H1 (cell line): ENCODE results near the gene EIF4E1B. TPM values are rescaled to one million over a fixed set of nuclear protein-coding genes. Genes with fewer than 3 reads are reported as not detected.

Experiments
- ASH2L ChIP-seq: fragments of 200-600, 300-600 bp; sonication (generic); IDR thresholded peaks from one replicate; pipeline ENCODE4 v1.7.1; 2017; ENCODE audit warnings: low read length
- CBX5 ChIP-seq: fragments of 300-800, 300-1000 bp; sonication (generic); IDR thresholded peaks from 2 replicates; pipeline ENCODE4 v1.7.1; 2016; ENCODE audit warnings: antibody characterized with exemption, low read length, low read depth
- EP300 ChIP-seq, 2 experiments: IDR thresholded peaks; 1 replicate in 1 of 2; 2 replicates in 1 of 2; pipeline ENCODE4 v1.6.1; 2011 to 2012; ENCODE audit warnings: low read depth in 2 of 2, low read length in 2 of 2, mild to moderate bottlenecking in 2 of 2, borderline replicate concordance in 1 of 2, inconsistent platforms in 1 of 2, moderate library complexity in 1 of 2
- EZH2 ChIP-seq: fragments of 200-600 bp; sonication (generic); IDR thresholded peaks from 2 replicates; pipeline ENCODE4 v1.7.1; 2012; ENCODE audit warnings: low read depth, mild to moderate bottlenecking, moderate library complexity, low read length, inconsistent platforms; ENCODE audit not compliant: severe bottlenecking
- KDM1A ChIP-seq: fragments of 200-600, 300-600 bp; sonication (generic); IDR thresholded peaks from 2 replicates; pipeline ENCODE4 v1.7.1; 2016; ENCODE audit warnings: mild to moderate bottlenecking, low read length, borderline replicate concordance
- NANOG ChIP-seq: IDR thresholded peaks from 2 replicates; pipeline ENCODE4 v1.6.1; 2011; ENCODE audit warnings: low read length, low read depth, mild to moderate bottlenecking, inconsistent platforms; ENCODE audit not compliant: insufficient read depth, poor library complexity, severe bottlenecking
- NRF1 ChIP-seq: IDR thresholded peaks from 2 replicates; pipeline ENCODE4 v1.6.1; 2011; ENCODE audit warnings: mild to moderate bottlenecking, low read depth, low read length, improper control_type of control experiment
- POLR2AphosphoS5 ChIP-seq: IDR thresholded peaks from 2 replicates; pipeline ENCODE4 v1.6.1; 2011; ENCODE audit warnings: low read depth, low read length
- RAD21 ChIP-seq, 2 experiments: IDR thresholded peaks in 1 of 2; conservative IDR thresholded peaks in 1 of 2; 2 replicates each; pipeline ENCODE4 v1.6.1; 2011; ENCODE audit warnings: low read depth in 2 of 2, low read length in 2 of 2, improper control_type of control experiment in 1 of 2, inconsistent platforms in 1 of 2, mild to moderate bottlenecking in 1 of 2, moderate library complexity in 1 of 2
- RFX5 ChIP-seq: IDR thresholded peaks from 2 replicates; pipeline ENCODE4 v1.6.1; 2011; ENCODE audit warnings: low read depth, low read length, improper control_type of control experiment, borderline replicate concordance
- RXRA ChIP-seq: IDR thresholded peaks from 2 replicates; pipeline ENCODE4 v1.6.1; 2011; ENCODE audit warnings: low read depth, mild to moderate bottlenecking, low read length, moderate library complexity; ENCODE audit not compliant: insufficient read depth
- SIN3A ChIP-seq, 2 experiments: IDR thresholded peaks in 1 of 2; conservative IDR thresholded peaks in 1 of 2; 2 replicates each; pipeline ENCODE4 v1.6.1; 2011 to 2012; ENCODE audit warnings: low read length in 2 of 2, improper control_type of control experiment in 1 of 2, low read depth in 1 of 2, mild to moderate bottlenecking in 1 of 2
- SIX5 ChIP-seq: IDR thresholded peaks from 2 replicates; pipeline ENCODE4 v1.6.1; 2011; ENCODE audit warnings: mild to moderate bottlenecking, low read depth, low read length
- SP2 ChIP-seq: IDR thresholded peaks from 2 replicates; pipeline ENCODE4 v1.6.1; 2012; ENCODE audit warnings: mild to moderate bottlenecking, low read length, inconsistent platforms
- SRF ChIP-seq: IDR thresholded peaks from 2 replicates; pipeline ENCODE4 v1.6.1; 2011; ENCODE audit warnings: mild to moderate bottlenecking, low read depth, low read length, moderate library complexity
- TBP ChIP-seq: IDR thresholded peaks from 2 replicates; pipeline ENCODE4 v1.6.1; 2011; ENCODE audit warnings: low read depth, low read length, improper control_type of control experiment
- ZNF274 ChIP-seq: IDR thresholded peaks from 2 replicates; pipeline ENCODE4 v1.7.0; 2012; ENCODE audit warnings: low read length, borderline replicate concordance; ENCODE audit errors: extremely low read depth
- polyA plus RNA-seq, 7 experiments: library from polyadenylated mRNA; depleted of rRNA in 3 of 7; stranded (reverse) in 5 of 7; unstranded in 2 of 7; fragments of >200 nt in 5 of 7; fragments of 200-250 nt in 2 of 7; gene quantifications; 1 replicate in 5 of 7; 2 replicates in 1 of 7; 4 replicates in 1 of 7; pipeline versions ENCODE4 v1.2.1 to v1.2.3, GENCODE V29; 2011 to 2013; ENCODE audit warnings: missing spikeins in 2 of 7, mixed read lengths in 2 of 7
- total RNA-seq: library from RNA; stranded (reverse); fragmentation: NEBNext Ultra II Directional; extraction: Animal tissue kit (Norgen Biotek cat#: 25700); gene quantifications from 2 replicates; pipeline ENCODE4 v1.2.1, GENCODE V29; 2021
- TF ChIP-seq, protein P1 (sequence below): IDR thresholded peaks from 2 replicates; pipeline ENCODE4 v1.6.1; 2012; ENCODE audit warnings: inconsistent platforms
- TF ChIP-seq, protein P2 (sequence below), 3 experiments: IDR thresholded peaks; 1 replicate in 2 of 3; 2 replicates in 1 of 3; pipeline versions ENCODE4 v1.5.1 to v1.6.1; 2011; ENCODE audit warnings: low read length in 3 of 3, mild to moderate bottlenecking in 3 of 3, inconsistent platforms in 2 of 3, low read depth in 1 of 3, moderate library complexity in 1 of 3; ENCODE audit not compliant: insufficient read depth in 1 of 3; ENCODE audit errors: control extremely low read depth in 1 of 3

Gene EIF4E1B
- total and polyA plus RNA-seq, 2 of the 8 experiments (the other 6 are each of a cell fraction or from before 2014, with no cell fraction given), result 0.97 to 1.3 TPM

DNA sequence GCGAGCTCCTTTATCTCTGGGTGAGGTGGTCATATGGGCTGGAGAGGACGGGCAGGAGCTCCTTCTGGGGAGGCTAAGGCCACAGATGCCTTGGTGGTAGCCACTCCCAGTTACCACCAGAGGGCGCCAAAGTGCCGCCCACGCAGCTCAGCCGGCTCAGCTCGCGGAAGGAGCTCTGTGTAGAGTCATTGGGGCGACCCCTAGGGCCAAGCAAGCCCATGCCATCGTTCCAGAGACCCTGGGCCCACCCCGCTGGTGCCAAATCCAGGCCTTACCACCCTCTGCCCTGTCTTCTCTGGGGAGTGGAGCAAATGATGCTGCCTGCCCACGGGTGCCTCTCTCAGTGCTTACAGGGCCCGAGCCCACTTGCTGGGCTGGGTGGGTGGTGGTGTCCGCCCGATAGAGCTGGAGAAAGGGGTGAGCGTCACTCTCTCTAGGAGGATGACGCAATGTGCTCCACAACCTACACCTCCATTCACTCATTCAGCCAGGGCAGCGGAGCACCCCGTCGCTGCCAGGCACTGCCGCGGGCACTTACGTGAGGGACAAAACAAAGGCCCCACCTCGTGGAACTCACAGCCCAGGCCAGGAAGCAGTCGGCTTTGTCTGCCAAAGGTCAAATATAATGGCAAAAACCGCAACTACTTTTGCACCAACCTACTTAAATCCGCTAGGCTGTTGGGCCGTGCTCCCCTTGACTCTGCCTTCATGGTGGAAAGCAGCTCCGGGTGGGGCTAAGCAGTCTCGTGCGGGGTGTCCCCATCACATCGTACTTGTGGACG, 30.6 kb downstream of the EIF4E1B start (continued):
- TF ChIP-seq, protein P1, sequence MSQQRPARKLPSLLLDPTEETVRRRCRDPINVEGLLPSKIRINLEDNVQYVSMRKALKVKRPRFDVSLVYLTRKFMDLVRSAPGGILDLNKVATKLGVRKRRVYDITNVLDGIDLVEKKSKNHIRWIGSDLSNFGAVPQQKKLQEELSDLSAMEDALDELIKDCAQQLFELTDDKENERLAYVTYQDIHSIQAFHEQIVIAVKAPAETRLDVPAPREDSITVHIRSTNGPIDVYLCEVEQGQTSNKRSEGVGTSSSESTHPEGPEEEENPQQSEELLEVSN, result 0 out of 2 replicates have a peak, but pooled peaks have one; percentile 11
- no peak for TF ChIP-seq POLR2AphosphoS5
- no peak for TF ChIP-seq ZNF274
- no peak for TF ChIP-seq EZH2
- TF ChIP-seq NRF1, result no peak
- TF ChIP-seq RAD21 (IDR thresholded peaks at IDR 0.05 in 1 of 2, conservative IDR thresholded peaks at IDR 0.05 in 1 of 2; ENCODE audit: low read depth in 2 of 2, low read length in 2 of 2), result peak; percentile 100
- TF ChIP-seq RXRA, result no peak
- TF ChIP-seq SRF, result no peak
- TF ChIP-seq ASH2L, result no peak
- no peak for TF ChIP-seq EP300 (IDR thresholded peaks at IDR 0.05; ENCODE audit: borderline replicate concordance in 1 of 2, low read depth in 2 of 2, low read length in 2 of 2)
- TF ChIP-seq KDM1A, result no peak
- TF ChIP-seq SP2, result no peak
- TF ChIP-seq CBX5, result no peak
- TF ChIP-seq SIX5, result no peak
- 0 out of 4 replicates have a peak, but pooled peaks of 1 of the 2 experiments have one; percentile 52 for TF ChIP-seq SIN3A (conservative IDR thresholded peaks at IDR 0.05 in 1 of 2, IDR thresholded peaks at IDR 0.05 in 1 of 2; ENCODE audit: low read depth in 1 of 2, low read length in 2 of 2)
- TF ChIP-seq, protein P2, sequence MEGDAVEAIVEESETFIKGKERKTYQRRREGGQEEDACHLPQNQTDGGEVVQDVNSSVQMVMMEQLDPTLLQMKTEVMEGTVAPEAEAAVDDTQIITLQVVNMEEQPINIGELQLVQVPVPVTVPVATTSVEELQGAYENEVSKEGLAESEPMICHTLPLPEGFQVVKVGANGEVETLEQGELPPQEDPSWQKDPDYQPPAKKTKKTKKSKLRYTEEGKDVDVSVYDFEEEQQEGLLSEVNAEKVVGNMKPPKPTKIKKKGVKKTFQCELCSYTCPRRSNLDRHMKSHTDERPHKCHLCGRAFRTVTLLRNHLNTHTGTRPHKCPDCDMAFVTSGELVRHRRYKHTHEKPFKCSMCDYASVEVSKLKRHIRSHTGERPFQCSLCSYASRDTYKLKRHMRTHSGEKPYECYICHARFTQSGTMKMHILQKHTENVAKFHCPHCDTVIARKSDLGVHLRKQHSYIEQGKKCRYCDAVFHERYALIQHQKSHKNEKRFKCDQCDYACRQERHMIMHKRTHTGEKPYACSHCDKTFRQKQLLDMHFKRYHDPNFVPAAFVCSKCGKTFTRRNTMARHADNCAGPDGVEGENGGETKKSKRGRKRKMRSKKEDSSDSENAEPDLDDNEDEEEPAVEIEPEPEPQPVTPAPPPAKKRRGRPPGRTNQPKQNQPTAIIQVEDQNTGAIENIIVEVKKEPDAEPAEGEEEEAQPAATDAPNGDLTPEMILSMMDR (IDR thresholded peaks at IDR 0.05; ENCODE audit: control extremely low read depth in 1 of 3, insufficient read depth in 1 of 3, low read depth in 1 of 3, low read length in 3 of 3), result peak in 2 of 3 experiments; percentile 98 to 99; a peak in 3 of 4 replicates
- TF ChIP-seq RFX5, result no peak
- TF ChIP-seq TBP, result no peak
- TF ChIP-seq NANOG, result no peak
